ENCODE results near the gene FHIT.

The FHIT gene

DNA sequence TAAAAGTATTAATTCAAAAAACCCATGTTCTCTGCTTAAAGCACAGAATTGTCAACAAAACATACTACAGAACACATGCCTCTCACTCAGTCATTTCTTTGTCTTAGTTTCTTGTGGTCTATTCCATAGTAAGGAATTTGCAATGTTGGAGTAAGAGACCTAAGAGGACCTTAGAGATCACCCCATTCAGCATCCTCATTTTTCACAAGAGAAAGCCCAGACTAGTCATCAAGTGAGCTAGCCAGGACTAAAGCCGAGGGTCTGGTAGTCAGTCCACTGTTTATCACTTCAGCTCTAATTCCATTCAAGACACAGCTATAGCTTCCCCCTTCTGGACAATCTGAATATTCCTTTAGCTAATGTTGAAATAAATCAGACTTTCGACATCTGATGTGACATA is 601.1 kb downstream of the FHIT start:
- no peak for TF ChIP-seq POLR2A (IDR thresholded peaks at IDR 0.05; ENCODE audit: low read length)
- no peak for TF ChIP-seq GATA1 (IDR thresholded peaks at IDR 0.05; ENCODE audit: low read depth, low read length)
- DNase-seq: no peak

DNA sequence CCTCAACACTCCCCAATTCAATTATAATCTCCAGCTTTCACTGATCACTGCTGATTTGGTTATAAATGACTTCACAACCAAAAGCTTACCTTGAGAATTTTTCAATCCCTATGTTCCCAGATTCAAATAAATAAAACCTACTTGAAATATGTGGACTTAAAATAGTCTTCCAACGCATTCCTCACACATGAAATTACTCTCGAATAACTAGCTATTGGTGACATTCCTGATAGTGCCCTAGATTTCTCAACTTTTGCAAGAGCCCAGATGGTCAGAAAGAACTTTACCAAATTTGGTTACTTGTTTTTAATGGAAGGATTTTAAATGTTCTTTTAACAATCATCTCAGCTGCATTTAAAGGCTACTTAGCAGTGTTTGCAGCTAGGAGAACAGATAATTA is 605.5 kb downstream of the FHIT start:
- DNase-seq: no peak
- TF ChIP-seq GATA1 (IDR thresholded peaks at IDR 0.05; ENCODE audit: low read depth, low read length): no peak
- TF ChIP-seq POLR2A (IDR thresholded peaks at IDR 0.05; ENCODE audit: low read length): no peak

DNA sequence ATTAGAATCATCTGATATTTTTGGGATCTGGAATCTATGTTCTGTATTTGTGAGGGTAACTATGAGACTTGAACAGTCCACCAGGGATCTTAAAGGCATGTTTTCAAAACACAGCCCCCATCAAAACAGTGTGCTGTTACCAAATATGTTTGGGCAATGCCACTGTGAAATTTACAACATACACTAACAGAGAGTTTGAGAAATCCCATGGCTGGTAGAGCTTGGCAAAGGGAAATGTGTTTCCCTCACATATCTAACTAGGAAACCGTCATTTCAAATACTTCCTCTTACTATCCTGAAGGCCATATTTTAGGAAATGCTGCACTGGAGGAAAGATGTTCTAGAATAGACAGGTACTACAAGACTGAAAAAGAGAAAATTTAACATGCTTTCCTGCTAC is 607.4 kb downstream of the FHIT start:
- no peak for DNase-seq
- TF ChIP-seq GATA1 (IDR thresholded peaks at IDR 0.05; ENCODE audit: low read depth, low read length) (no peak), POLR2A (IDR thresholded peaks at IDR 0.05; ENCODE audit: low read length) (no peak)

DNA sequence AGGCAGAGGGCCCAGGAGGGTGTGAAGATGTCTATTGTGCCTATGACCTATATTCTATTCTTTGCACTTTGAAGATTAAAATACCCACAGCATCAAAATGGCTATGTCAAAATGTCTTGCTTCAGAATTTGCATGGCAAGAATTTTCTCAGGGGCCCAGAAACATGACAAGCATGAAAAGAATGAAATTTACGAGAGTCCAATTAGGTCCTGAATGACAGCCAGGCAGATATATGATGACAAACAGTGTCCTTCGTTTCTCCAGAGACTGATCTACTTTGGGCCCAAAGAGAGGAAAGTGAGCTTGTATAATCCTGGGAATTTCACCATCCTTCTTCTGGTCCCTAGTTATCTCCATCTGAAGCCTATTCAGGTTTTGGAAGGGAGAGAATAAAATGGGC is 609.9 kb downstream of the FHIT start:
- TF ChIP-seq POLR2A (IDR thresholded peaks at IDR 0.05; ENCODE audit: low read length) (no peak), GATA1 (IDR thresholded peaks at IDR 0.05; ENCODE audit: low read depth, low read length) (no peak)
- DNase-seq: no peak

DNA sequence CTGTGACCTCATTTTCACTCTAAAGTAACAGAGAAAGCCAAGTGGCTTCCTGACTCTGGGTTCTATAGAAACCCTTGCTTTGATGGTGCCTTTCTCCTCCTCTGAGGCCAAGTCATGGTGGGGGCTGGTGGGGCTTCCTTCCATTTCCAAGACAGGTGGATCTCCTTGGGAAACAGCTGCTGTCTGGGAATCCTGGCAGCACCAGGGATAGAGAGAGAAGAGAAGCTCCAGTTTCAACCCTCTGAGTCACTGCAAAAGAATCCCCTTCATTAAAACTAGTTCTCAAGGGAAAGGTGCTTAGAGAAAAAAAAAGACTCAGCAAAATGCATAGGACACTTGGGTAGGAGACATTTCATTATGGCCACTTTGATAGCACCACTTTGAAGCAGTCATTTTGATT is 614.4 kb downstream of the FHIT start:
- no peak for DNase-seq
- TF ChIP-seq GATA1 (IDR thresholded peaks at IDR 0.05; ENCODE audit: low read depth, low read length): no peak
- TF ChIP-seq POLR2A (IDR thresholded peaks at IDR 0.05; ENCODE audit: low read length): no peak

DNA sequence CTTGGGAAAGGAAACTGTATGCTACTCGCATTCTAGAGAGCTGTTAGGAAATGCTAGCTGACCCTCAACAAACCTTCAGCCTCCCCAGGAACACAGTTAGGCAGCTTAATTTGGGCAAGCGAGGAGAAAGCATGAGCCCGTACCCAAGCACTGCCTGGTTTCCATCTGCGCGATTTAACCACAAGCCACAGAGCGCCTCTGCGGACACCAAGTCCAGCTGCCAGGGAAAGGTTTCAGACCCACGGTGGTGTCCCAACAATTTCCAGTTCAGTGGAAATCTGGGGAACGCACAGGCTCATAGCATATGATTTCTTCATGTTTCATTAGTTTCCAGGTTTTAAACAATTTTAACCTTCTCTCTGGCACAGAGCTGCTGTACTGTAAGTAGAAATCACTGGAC is 617.6 kb downstream of the FHIT start:
- no peak for DNase-seq
- TF ChIP-seq POLR2A (IDR thresholded peaks at IDR 0.05; ENCODE audit: low read length) (no peak), GATA1 (IDR thresholded peaks at IDR 0.05; ENCODE audit: low read depth, low read length) (no peak)

DNA sequence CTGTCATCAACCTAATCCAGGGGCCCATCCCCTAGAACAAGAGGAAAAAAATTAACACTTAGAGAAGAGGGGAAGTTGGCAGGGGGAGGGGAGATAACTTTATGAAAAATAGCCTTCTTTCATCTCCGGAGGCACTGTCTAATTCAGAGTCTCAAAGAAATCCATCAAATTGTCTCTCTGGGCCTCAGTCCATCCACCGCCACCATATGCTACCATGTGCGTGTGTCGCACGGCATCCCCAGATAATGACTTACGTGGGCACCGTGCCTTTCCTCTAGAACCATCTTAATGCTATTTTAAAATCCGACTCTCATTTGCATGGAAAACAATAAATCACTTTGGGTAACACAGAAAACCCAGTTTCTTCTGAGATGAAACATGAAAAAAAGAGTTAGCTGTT is 619.7 kb downstream of the FHIT start:
- DNase-seq: no peak
- TF ChIP-seq POLR2A (IDR thresholded peaks at IDR 0.05; ENCODE audit: low read length): no peak
- no peak for TF ChIP-seq GATA1 (IDR thresholded peaks at IDR 0.05; ENCODE audit: low read depth, low read length)

DNA sequence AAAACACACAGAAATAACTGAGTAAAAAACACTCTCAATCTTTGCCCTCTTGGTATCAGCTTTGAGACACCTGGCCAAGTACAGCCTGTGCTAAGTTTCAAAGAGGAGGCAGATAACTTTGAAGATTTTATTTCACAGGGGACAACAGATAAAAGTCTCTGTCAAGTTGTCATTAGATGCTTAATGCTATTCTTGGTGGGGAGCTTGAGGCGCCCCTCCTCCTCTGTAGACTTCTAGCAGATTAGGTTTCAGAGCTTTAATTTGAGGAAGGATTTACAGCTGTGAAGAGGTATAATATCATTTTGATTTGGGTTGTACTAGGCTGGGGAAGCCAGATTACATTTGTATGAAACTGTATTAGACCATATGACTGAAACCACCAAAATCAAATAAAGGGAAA is 620.3 kb downstream of the FHIT start:
- DNase-seq: no peak
- TF ChIP-seq POLR2A (IDR thresholded peaks at IDR 0.05; ENCODE audit: low read length) (no peak), GATA1 (IDR thresholded peaks at IDR 0.05; ENCODE audit: low read depth, low read length) (no peak)

DNA sequence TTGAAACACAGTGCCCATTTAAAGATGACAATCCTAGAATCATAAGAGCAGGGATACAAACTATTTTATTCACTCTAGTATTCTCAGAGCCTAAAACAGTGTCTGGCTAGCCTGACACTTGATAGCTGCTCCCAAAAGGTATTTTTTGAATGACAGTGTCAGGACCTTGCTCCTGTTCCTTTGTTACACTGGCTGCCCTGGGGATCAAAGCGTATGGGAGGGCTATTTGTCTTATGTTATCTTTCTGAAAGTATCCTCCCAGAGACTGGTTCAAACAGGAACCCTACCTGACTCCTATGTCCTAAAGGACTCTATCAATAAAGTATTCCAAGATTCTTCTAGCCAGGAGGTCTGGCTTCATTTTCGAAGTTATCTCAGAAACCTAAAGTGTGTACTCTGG is 621.4 kb downstream of the FHIT start:
- DNase-seq: no peak
- TF ChIP-seq POLR2A (IDR thresholded peaks at IDR 0.05; ENCODE audit: low read length) (no peak), GATA1 (IDR thresholded peaks at IDR 0.05; ENCODE audit: low read depth, low read length) (no peak)

DNA sequence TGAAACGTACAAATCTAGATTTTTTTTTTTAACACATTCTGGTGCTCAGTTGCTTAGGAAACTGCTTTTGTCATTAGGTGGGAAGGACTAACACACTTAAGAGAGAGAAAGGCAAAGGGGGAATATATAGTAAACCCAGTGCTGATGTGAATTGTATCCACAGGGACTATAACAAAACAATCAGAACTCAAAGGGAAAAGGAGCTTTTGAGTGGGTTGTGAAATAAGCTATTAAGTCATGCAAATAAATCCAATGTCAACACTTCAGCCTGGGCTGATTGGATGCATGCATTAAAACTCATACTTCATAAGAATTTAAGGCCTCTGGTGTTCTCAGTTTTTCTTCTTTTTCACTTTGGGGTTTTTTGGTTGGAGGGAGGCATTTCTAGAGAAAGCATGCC is 628.9 kb downstream of the FHIT start:
- TF ChIP-seq GATA1 (IDR thresholded peaks at IDR 0.05; ENCODE audit: low read depth, low read length) (no peak), POLR2A (IDR thresholded peaks at IDR 0.05; ENCODE audit: low read length) (no peak)
- DNase-seq: no peak

DNA sequence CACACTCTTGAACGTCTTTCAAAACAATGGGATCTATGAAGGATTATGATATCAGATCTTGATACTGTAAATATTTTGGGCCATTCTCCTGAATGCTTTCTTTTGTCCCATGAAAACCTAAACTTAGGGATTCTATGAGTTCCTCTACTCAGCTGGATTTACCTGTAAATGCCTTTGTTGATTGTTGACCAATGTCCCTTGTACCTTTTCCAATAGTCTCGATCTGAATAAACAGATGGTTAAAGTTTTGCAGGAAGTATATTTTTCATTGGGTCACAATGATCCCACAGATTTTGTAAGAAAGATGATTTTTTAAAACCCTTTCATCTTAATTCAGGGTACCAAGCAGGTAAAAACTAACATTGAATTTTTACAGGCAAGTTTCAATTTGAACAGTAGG is 634.1 kb downstream of the FHIT start:
- no peak for DNase-seq
- no peak for TF ChIP-seq GATA1 (IDR thresholded peaks at IDR 0.05; ENCODE audit: low read depth, low read length)
- no peak for TF ChIP-seq POLR2A (IDR thresholded peaks at IDR 0.05; ENCODE audit: low read length)

DNA sequence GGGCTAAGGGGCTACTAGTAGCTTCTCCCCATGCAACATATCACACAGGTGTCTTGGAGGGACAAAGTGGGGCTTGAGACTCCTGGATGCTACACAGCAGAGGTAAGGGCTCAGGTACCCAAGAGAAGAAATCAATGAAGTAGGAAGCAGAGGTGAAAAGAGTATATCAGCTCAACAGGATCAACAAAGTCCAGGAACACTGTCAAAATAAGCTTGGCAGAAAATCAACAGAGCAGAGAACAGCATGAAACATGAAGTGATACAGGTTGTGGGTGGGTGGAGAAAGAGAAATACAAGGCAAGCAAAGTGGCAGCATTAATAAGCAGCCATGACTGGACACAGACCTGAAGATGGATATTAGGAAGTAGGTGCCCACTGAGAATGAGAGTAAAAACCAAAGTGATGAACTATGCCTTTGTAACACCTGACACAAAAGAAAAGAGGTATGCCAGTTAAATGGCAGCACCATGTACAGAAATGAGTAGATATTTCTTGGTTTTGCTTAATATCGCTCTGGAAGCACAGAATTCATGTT is 637.4 kb downstream of the FHIT start:
- DNase-seq: no peak
- TF ChIP-seq GATA1 (IDR thresholded peaks at IDR 0.05; ENCODE audit: low read depth, low read length): no peak
- TF ChIP-seq POLR2A (IDR thresholded peaks at IDR 0.05; ENCODE audit: low read length): no peak

DNA sequence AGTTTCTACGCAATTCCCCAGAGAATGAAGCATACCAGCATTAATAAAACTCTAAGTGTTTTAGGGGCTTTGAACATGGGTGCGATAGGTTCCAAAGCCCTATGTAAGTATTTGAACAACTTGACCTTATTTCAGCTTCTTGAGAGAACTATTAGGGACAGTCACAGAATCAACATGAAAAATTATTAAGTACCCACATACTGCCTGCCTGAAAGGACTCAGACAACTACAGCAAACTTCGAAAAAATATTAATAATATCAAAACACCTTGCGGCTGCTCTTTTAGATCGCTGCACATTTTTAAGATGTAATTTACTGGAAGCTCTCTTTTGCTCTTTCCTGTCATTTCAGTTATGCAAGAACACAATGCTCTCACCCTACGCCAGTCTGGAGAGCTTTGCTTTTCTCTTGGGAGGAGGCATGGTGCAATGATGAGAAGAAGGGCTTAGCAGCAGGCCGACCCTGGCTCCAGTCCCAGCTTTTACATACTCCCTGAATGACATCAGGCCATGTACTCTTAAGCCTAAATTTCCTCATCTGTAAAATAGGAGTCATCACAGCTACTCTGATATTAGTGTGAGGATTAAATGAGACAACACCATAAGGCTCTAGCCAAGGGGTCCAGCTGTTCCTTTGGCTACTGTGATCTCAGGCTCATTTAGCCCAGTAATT is 640.7 kb downstream of the FHIT start:
- no peak for DNase-seq
- TF ChIP-seq GATA1 (IDR thresholded peaks at IDR 0.05; ENCODE audit: low read depth, low read length) (no peak), POLR2A (IDR thresholded peaks at IDR 0.05; ENCODE audit: low read length) (no peak)

DNA sequence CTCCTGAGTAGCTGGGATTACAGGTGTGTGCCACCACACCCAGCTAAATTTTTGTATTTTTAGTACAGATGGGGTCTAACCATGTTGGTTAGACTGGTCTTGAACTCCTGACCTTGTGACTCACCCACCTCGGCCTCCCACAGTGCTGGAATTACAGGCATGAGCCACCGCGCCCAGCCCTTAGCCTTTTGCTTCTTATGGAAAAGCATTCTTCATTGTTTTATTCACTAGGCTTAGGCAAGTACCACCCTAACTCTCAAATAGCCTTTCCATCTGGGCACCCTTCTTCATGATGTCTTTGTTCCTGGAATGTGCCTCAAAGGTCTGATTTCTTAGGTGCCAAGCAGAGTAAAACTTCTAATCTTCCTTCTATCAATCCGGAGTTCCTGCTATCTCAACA is 641.8 kb downstream of the FHIT start:
- TF ChIP-seq GATA1 (IDR thresholded peaks at IDR 0.05; ENCODE audit: low read depth, low read length): no peak
- TF ChIP-seq POLR2A (IDR thresholded peaks at IDR 0.05; ENCODE audit: low read length): no peak
- DNase-seq: no peak

DNA sequence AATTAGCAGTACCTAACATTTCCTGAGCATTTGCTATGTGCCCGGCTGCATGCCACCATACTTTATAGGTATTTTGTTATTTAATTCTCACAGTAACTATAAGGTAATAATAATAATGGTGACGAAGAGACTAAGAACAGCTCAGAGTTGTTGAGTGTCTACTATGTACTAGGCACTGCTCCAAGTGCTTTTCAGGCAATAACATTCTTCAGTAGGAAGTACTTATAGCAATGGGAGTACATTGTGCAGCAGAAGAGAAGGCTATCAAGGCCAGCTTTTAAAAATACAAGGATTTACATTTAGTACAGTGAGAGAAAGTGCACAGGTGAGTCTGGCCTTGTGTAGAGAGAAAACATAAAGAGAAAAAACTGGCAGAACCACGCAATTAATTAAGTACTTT is 647.4 kb downstream of the FHIT start:
- no peak for TF ChIP-seq GATA1 (IDR thresholded peaks at IDR 0.05; ENCODE audit: low read depth, low read length)
- no peak for DNase-seq

DNA sequence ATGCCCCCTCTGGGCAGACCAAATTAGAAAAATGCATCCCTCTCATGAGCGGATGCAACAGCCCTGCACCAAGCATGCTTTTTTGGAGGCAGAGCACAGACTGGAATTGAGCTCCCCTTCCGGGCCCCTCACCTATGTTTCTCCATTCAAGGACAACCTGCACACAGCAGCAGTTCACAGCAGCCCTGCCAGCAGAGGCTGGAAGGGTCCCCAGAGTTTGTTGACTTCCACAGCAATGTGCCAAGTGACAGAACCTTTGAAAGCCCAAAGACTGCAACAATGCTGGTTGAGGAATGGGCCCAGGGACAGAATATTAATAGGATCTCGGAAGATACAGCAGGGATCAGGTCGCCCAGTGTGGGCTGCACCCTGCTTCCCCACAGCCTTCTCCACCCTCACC is 650.4 kb downstream of the FHIT start:
- no peak for DNase-seq
- TF ChIP-seq GATA1 (IDR thresholded peaks at IDR 0.05; ENCODE audit: low read depth, low read length): no peak
- no peak for TF ChIP-seq POLR2A (IDR thresholded peaks at IDR 0.05; ENCODE audit: low read length)

Data from erythroblast (primary cell).